Colonic mucosa (tissue), 4 donors: ENCODE measurements around the gene C3orf22. TPM values are rescaled to one million over a fixed set of nuclear protein-coding genes. Genes with fewer than 3 reads are reported as not detected.

ENCODE experiments used
- DNase-seq: peaks from one replicate; pipeline ENCODE4 v3.0.0-alpha.2; 2020
- H3K27ac ChIP-seq: fragments of 200-600 bp; one replicate; pipeline ENCODE4 v1.8.0; 2021
- H3K27me3 ChIP-seq: fragments of 200-600 bp; one replicate; pipeline ENCODE4 v1.8.0; 2021
- H3K36me3 ChIP-seq: fragments of 200-600 bp; one replicate; pipeline ENCODE4 v1.8.0; 2021
- H3K4me1 ChIP-seq: fragments of 200-600 bp; one replicate; pipeline ENCODE4 v1.8.0; 2021; ENCODE audit warnings: mild to moderate bottlenecking
- H3K4me3 ChIP-seq: fragments of 200-600 bp; one replicate; pipeline ENCODE4 v1.8.0; 2021
- H3K9ac ChIP-seq, 2 donors: one replicate each; pipeline ENCODE4 v1.7.0; 2013; ENCODE audit warnings: control low read depth in 2 of 2, low read depth in 2 of 2, low read length in 2 of 2
- H3K9me3 ChIP-seq: fragments of 200-600 bp; one replicate; pipeline ENCODE4 v1.8.0; 2021
- intact Hi-C: fragments of 100-400 bp; cut with DNase I; formaldehyde crosslinking; loops from one replicate; pipeline ENCODE4 v1.14.1; 2022
- total RNA-seq, 2 donors: library from RNA; stranded (reverse); fragmentation: NEBNext Ultra II Directional in 1 of 2; extraction: Animal tissue kit (Norgen Biotek cat#: 25700) in 1 of 2; gene quantifications; one replicate each; pipeline ENCODE4 v1.2.1, GENCODE V29; 2021
- TF ChIP-seq, protein P1 (sequence below): fragments of 200-600 bp; IDR thresholded peaks from one replicate; pipeline ENCODE4 v1.8.0; 2022; ENCODE audit warnings: antibody characterized with exemption, mild to moderate bottlenecking
- donor health status: healthy.
- donor health status: DM: no; HTN: no; CAD: no.
- donor health status: DM: no; HTN: no; CAD: no.

The C3orf22 gene
- total RNA-seq, 2 donors from 2014 or later = not detected

- no peak overlapping the region for H3K27ac ChIP-seq
- no peaks in the 10 kb centered on the region for H3K4me1 ChIP-seq
- peak; percentile 14 for DNase-seq
- H3K4me3 ChIP-seq = no peak overlapping the region
- intact Hi-C loops = no loop called here
- H3K36me3 ChIP-seq = no peaks in the 10 kb centered on the region
- TF ChIP-seq, protein P1, sequence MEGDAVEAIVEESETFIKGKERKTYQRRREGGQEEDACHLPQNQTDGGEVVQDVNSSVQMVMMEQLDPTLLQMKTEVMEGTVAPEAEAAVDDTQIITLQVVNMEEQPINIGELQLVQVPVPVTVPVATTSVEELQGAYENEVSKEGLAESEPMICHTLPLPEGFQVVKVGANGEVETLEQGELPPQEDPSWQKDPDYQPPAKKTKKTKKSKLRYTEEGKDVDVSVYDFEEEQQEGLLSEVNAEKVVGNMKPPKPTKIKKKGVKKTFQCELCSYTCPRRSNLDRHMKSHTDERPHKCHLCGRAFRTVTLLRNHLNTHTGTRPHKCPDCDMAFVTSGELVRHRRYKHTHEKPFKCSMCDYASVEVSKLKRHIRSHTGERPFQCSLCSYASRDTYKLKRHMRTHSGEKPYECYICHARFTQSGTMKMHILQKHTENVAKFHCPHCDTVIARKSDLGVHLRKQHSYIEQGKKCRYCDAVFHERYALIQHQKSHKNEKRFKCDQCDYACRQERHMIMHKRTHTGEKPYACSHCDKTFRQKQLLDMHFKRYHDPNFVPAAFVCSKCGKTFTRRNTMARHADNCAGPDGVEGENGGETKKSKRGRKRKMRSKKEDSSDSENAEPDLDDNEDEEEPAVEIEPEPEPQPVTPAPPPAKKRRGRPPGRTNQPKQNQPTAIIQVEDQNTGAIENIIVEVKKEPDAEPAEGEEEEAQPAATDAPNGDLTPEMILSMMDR = no peak
- no peaks in the 10 kb centered on the region for H3K27me3 ChIP-seq
- no peak overlapping the region for H3K9ac ChIP-seq
- no peaks in the 10 kb centered on the region for H3K9me3 ChIP-seq
Measured at GRCh38 chr3:126551839-126552687, 6.7 kb downstream of the C3orf22 start.

- peak; percentile 11 for DNase-seq
- Histone ChIP-seq H3K36me3 (no peaks in the 10 kb centered on the region), H3K9ac (no peak overlapping the region), H3K9me3 (no peaks in the 10 kb centered on the region), H3K4me1 (no peaks in the 10 kb centered on the region), H3K27me3 (no peaks in the 10 kb centered on the region), H3K27ac (no peak overlapping the region), H3K4me3 (no peak overlapping the region)
- intact Hi-C loops = no loop called here
- TF ChIP-seq, protein P1 = no peak
Measured at GRCh38 chr3:126551121-126551838, 7.5 kb downstream of the C3orf22 start.

DNA sequence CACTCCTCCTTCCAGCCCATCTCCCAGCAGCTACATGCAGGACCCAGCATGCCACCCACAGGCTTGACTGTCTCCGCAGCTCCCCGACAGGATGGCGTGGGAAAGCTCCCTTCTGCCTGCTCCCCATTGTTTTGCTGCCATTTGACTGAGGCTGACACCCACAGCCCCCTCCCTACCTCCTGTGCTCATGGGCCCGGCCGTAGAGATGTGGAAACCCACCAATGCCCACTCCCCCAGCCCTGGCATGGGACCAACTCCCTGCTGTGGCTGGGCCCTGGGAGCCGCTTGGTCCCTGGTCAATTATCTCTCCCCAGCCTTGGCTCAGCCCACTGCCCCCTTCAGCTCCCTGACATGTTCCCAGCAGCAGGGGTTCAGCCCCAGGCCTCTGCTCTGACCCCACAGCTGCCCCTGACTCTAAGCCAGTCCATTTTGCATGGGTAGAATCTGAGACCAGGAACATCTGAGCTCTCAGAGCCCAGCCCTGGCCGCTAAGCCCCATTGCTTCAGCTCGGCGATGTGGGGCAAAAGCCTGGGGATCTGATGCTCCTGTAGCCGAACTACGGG is 8.2 kb downstream of the C3orf22 start:
- H3K27me3 ChIP-seq = no peaks in the 10 kb centered on the region

GRCh38 chr3:126549861-126550487 is 8.8 kb downstream of the C3orf22 start:
- H3K27me3 ChIP-seq = no peaks in the 10 kb centered on the region
- no peaks in the 10 kb centered on the region for H3K9me3 ChIP-seq
- no peak overlapping the region for H3K9ac ChIP-seq
- intact Hi-C loops = no loop called here
- no peaks in the 10 kb centered on the region for H3K4me1 ChIP-seq
- DNase-seq = no peak
- no peak overlapping the region for H3K4me3 ChIP-seq
- H3K27ac ChIP-seq = no peak overlapping the region
- TF ChIP-seq, protein P1 = no peak
- H3K36me3 ChIP-seq = no peaks in the 10 kb centered on the region

More for the DNA sequence above, 8.2 kb downstream of the C3orf22 start:
- Histone ChIP-seq H3K4me3 (no peak overlapping the region), H3K36me3 (no peaks in the 10 kb centered on the region), H3K4me1 (no peaks in the 10 kb centered on the region), H3K9ac (no peak overlapping the region), H3K27ac (no peak overlapping the region), H3K9me3 (no peaks in the 10 kb centered on the region)
- DNase-seq = peak; percentile 11
- TF ChIP-seq, protein P1 = no peak
- intact Hi-C loops = no loop called here
